Measurements from ENCODE around the gene FRRS1.

DNA sequence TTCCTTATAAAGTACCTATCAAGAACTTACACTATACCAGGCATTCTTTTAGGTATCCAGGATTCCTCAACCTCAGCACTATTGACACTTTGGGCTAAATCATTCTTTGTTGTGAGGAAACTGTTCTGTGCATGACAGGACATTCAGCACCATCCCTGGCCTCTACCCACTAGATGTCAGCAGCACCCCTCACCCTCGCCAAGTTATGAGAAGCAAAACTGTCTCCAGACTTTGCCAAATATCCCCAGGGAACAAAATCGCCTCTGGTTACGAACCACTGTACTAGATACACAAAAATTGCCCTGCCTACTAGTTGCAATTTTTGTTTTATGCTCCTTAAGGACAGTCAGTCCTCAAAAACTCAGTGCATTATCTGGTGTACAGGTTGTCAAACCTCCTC is 84.9 kb downstream of the FRRS1 start:
- TF ChIP-seq, protein P1, sequence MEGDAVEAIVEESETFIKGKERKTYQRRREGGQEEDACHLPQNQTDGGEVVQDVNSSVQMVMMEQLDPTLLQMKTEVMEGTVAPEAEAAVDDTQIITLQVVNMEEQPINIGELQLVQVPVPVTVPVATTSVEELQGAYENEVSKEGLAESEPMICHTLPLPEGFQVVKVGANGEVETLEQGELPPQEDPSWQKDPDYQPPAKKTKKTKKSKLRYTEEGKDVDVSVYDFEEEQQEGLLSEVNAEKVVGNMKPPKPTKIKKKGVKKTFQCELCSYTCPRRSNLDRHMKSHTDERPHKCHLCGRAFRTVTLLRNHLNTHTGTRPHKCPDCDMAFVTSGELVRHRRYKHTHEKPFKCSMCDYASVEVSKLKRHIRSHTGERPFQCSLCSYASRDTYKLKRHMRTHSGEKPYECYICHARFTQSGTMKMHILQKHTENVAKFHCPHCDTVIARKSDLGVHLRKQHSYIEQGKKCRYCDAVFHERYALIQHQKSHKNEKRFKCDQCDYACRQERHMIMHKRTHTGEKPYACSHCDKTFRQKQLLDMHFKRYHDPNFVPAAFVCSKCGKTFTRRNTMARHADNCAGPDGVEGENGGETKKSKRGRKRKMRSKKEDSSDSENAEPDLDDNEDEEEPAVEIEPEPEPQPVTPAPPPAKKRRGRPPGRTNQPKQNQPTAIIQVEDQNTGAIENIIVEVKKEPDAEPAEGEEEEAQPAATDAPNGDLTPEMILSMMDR (IDR thresholded peaks at IDR 0.05) = no peak
- no peak for TF ChIP-seq EP300 (IDR thresholded peaks at IDR 0.05)
- TF ChIP-seq POLR2A (IDR thresholded peaks at IDR 0.05) = no peak
